ENCODE results near the gene DPEP1. TPM values are rescaled to one million over a fixed set of nuclear protein-coding genes. Genes with fewer than 3 reads are reported as not detected.
"Not testable (repeated sequence)": the region's sequence is repeated elsewhere in the genome, so short reads cannot be mapped to it uniquely, and the experiment has no call there.

DPEP1 gene
- not detected for polyA plus RNA-seq (2012; ENCODE audit: missing spikeins)

DNA sequence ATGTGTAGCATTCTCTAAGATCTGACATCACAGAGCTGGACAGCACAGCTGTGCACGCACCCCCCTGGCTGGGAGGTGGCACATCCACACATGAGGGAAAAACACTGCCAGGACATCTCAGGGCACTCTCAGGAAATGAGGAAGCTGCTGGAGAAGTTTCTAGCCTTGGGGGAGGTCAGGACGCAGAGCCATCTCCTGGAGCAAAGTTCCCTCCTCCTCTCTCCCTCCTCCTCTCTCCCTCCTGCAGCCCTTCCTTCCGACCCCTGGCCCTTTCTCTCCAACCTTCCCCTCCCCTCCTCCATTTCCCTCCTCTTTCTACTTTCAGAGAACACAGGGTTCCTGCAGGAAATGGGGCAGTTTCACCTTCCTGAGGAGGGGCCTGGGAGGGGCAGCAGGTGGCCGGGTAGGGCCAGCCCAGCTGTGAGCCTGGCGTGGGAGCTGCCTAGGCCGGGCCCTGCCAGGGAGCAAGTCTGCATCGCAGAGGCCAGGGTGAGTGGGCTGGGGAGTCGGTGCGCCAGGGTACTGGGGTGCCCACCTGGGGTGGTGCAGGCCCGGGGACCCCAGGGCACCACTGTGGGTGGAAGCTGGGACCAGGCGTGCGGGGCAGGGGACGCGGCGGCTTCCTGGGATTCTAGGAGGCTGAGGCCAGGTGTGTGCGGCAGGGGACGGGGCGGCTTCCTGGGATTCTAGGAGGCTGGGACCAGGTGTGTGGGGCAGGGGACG lies at the start of gene DPEP1:
TSS of gene DPEP1 (plus strand) at position 412 of the 723 bp plus-strand sequence. CDS start 16,769 bp downstream, outside the sequence.
- DNase-seq (ENCODE audit: insufficient read length): no peak
- no peak for FAIRE-seq
- TF ChIP-seq POLR2AphosphoS5 (IDR thresholded peaks at IDR 0.05; ENCODE audit: low read depth, low read length): no peak
- TF ChIP-seq TAF1 (IDR thresholded peaks at IDR 0.05; ENCODE audit: borderline replicate concordance, low read depth, low read length): no peak
- no peak for TF ChIP-seq POLR2A (IDR thresholded peaks at IDR 0.05; ENCODE audit: low read depth, low read length)

DNA sequence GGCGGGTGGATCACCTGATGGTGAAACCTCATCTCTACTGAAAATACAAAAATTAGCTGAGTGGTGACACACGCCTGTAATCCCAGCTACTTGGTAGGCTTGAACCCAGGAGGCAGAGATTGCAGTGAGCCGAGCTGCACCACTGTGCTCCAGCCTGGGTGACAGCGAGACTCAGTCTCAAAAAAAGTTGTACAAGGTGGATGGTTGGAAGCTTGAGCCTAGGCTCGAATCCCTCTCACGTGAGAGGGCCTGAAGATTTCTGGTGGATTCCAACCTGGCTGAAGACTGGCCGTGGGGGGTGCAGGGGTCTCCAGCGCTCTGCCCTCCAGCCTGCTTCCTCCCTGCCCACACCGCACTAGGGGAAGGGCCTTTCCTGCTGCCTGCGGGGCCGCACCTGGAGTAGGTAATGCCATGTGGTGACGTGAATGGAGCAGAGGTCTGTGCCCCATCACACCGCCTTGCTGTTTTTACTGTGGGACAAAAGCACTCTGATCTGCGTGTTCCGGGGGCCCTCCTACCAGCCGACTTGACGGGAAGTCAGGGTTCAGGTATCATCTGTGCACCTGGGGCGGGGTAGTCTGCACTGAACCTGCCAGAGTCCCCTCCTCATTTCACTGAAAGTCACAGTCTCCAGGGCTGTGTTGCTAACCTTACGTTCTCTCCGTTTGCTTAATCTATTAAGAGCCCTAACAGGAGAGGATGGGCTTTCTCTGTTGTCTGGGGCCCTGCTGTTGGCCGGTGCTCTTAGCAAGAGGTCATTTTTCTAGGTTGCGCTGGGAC lies 48.8 kb upstream of the DPEP1 start:
- no peak for FAIRE-seq
- TF ChIP-seq TAF1 (IDR thresholded peaks at IDR 0.05; ENCODE audit: borderline replicate concordance, low read depth, low read length): no peak
- TF ChIP-seq POLR2A (IDR thresholded peaks at IDR 0.05; ENCODE audit: low read depth, low read length): peak; percentile 73
- TF ChIP-seq POLR2AphosphoS5 (IDR thresholded peaks at IDR 0.05; ENCODE audit: low read depth, low read length): peak; percentile 93
- no peak for DNase-seq (ENCODE audit: insufficient read length)

GRCh38 chr16:89565256-89565505 lies 48.3 kb upstream of the DPEP1 start:
- FAIRE-seq: no peak
- no peak for DNase-seq (ENCODE audit: insufficient read length)
- TF ChIP-seq POLR2AphosphoS5 (IDR thresholded peaks at IDR 0.05; ENCODE audit: low read depth, low read length) (no peak), POLR2A (IDR thresholded peaks at IDR 0.05; ENCODE audit: low read depth, low read length) (no peak), TAF1 (IDR thresholded peaks at IDR 0.05; ENCODE audit: borderline replicate concordance, low read depth, low read length) (no peak)

DNA sequence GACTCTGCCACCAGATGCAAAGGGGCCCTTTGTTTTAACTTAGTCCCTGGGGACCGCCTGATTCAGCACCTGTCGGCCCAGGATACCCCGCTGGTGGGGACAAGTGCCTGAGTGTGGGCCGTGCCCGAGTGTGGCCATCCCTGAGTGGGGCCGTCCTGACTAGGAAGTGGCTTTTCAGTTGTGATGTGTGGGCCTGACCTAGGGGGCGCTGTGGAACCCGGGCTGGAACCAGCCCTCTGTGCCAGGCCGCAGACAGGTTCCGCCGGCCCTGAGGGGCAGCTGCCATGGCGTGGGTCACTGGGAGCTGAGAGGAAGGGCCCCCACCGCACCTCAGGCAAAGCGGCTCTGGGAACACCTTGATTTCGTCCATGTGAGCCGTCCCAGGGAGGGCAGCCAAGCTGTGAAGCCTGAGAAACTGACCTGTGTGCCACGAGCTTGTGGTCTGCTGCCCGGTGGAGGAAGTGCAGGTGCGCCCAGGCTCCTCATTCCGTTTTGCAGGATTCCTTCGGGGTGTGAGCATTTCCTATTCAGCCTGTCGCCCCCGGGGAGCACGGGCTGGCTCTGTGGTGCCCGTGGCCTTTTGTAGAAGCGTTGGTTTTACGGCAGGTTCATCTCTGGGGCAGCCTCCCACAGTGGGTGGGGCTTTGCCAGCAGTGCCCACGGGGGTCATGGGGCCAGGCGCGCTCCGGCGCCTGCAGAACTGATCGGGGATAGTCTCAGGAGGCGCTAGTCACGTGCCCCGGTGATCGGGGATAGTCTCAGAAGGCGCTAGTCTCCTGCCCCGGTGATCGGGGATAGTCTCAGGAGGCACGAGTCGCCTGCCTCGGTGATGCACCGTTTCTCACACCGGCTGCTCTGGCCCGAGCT lies 47.7 kb upstream of the DPEP1 start:
- no peak for FAIRE-seq

DNA sequence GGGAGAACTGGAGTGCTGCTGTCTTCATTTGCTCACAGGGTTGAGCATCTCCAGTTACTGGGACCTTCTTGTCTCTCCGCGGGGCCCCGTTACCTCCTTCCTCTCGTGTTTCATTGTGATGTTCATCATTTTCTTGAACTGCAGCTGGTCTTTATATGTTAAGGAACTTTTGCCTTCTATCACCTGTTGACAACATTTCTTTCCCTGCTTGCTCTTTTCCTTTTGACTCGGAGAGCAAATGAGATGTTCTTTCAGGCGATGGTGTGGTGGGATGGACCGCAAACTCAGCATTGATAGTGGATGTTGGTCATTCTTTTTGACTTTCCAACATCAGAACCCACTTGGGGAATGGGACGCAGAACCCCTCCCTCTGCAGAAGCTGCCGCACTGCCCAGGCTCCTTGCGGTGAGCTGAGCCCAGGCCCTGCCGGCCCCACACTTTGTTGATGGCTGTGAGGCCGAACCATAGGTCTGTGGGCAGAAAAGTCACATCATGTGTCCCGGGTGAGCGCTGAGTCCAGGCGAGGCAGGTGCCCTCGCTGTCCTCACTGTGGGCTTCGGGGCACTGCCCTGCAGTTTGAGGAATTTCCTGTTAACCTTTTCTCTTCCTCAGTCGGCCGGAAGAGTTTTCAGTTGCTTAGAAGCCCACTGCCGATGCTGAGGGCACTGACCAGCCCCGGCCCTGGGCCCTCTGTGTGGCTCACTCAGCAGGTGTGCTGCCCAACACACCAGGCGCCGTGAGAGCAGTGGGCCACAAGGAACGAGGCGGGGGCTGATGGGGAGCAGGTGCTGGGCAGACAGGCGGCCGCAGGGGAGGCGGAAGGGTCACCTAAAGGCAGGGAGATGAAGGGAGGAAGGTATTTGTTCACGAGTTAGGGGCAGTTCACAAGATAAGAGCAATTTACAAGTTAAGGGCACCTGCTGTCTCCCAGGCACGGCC lies 45.5 kb upstream of the DPEP1 start:
- no peak for FAIRE-seq
- no peak for TF ChIP-seq TAF1 (IDR thresholded peaks at IDR 0.05; ENCODE audit: borderline replicate concordance, low read depth, low read length)
- no peak for TF ChIP-seq POLR2A (IDR thresholded peaks at IDR 0.05; ENCODE audit: low read depth, low read length)
- TF ChIP-seq POLR2AphosphoS5 (IDR thresholded peaks at IDR 0.05; ENCODE audit: low read depth, low read length): no peak
- DNase-seq (ENCODE audit: insufficient read length): no peak

More for the DNA sequence above, 47.7 kb upstream of the DPEP1 start:
- DNase-seq (ENCODE audit: insufficient read length): no peak
- TF ChIP-seq POLR2A (IDR thresholded peaks at IDR 0.05; ENCODE audit: low read depth, low read length) (peak; percentile 62), TAF1 (IDR thresholded peaks at IDR 0.05; ENCODE audit: borderline replicate concordance, low read depth, low read length) (no peak), POLR2AphosphoS5 (IDR thresholded peaks at IDR 0.05; ENCODE audit: low read depth, low read length) (no peak)

DNA sequence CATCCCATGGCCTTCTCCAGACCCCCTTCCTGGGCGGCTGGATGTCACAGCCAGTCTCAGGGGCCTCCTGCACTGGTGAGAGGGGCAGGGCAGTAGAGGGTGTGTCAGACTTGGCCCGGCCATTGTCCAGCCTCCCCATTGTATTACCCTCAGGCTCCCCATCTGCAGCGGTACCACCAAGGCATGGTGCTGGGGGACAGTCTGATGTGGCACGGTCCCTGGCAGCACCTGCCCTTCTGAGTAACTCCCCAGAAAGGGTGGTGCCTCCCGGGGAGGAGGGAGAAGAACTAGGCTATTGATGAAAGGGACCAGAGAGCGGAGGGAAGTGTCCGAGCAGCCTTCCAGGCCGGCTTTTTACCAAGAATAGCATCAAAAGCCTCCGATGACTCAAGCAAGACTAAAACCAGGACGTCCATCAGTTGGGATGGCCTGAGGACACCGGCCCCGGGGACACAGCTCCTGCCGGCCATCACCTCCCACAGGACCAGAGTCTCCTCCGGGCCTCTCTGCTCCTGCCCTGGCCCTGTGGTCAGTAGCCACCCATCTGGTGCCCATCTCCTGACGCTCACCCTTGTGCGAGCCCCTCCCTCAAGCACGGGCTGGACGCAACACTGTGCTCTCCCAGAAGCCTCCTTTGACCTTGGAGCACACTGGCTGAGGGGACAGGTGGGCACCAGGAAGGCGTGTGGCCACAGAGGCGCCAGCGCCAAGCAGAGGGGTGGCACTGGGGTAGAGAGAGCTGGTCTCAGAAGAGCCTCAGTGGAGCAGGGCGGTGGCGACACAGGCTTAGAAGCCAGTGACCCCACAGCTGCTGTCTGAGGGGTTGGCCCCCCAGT lies 43.7 kb upstream of the DPEP1 start:
- TF ChIP-seq POLR2AphosphoS5 (IDR thresholded peaks at IDR 0.05; ENCODE audit: low read depth, low read length) (no peak), POLR2A (IDR thresholded peaks at IDR 0.05; ENCODE audit: low read depth, low read length) (no peak), TAF1 (IDR thresholded peaks at IDR 0.05; ENCODE audit: borderline replicate concordance, low read depth, low read length) (no peak)
- DNase-seq (ENCODE audit: insufficient read length) (no peak), FAIRE-seq (no peak)

GRCh38 chr16:89570342-89570923 lies 43.0 kb upstream of the DPEP1 start:
- no peak for TF ChIP-seq TAF1 (IDR thresholded peaks at IDR 0.05; ENCODE audit: borderline replicate concordance, low read depth, low read length)
- TF ChIP-seq POLR2AphosphoS5 (IDR thresholded peaks at IDR 0.05; ENCODE audit: low read depth, low read length): no peak
- TF ChIP-seq POLR2A (IDR thresholded peaks at IDR 0.05; ENCODE audit: low read depth, low read length): no peak
- DNase-seq (ENCODE audit: insufficient read length) (no peak), FAIRE-seq (no peak)

GRCh38 chr16:89570983-89571598 lies 42.4 kb upstream of the DPEP1 start:
- FAIRE-seq; DNase-seq (ENCODE audit: insufficient read length): not testable (repeated sequence)

GRCh38 chr16:89571636-89572035 lies 41.8 kb upstream of the DPEP1 start:
- TF ChIP-seq POLR2A (IDR thresholded peaks at IDR 0.05; ENCODE audit: low read depth, low read length) (no peak), POLR2AphosphoS5 (IDR thresholded peaks at IDR 0.05; ENCODE audit: low read depth, low read length) (no peak), TAF1 (IDR thresholded peaks at IDR 0.05; ENCODE audit: borderline replicate concordance, low read depth, low read length) (no peak)
- DNase-seq (ENCODE audit: insufficient read length): no peak
- no peak for FAIRE-seq
